ENCODE measurements around the gene DGKZ.
A peak's percentile ranks its signal among the peaks of the same experiment; 100 is the strongest.

DGKZ gene

GRCh38 chr11:46305295-46305694 is 42.0 kb upstream of the DGKZ start:
- no peak overlapping the region for H3K4me3 ChIP-seq (ENCODE audit: low read length)
- DNase-seq (ENCODE audit: low read depth): no peak
- TF ChIP-seq, protein P1, sequence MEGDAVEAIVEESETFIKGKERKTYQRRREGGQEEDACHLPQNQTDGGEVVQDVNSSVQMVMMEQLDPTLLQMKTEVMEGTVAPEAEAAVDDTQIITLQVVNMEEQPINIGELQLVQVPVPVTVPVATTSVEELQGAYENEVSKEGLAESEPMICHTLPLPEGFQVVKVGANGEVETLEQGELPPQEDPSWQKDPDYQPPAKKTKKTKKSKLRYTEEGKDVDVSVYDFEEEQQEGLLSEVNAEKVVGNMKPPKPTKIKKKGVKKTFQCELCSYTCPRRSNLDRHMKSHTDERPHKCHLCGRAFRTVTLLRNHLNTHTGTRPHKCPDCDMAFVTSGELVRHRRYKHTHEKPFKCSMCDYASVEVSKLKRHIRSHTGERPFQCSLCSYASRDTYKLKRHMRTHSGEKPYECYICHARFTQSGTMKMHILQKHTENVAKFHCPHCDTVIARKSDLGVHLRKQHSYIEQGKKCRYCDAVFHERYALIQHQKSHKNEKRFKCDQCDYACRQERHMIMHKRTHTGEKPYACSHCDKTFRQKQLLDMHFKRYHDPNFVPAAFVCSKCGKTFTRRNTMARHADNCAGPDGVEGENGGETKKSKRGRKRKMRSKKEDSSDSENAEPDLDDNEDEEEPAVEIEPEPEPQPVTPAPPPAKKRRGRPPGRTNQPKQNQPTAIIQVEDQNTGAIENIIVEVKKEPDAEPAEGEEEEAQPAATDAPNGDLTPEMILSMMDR (conservative IDR thresholded peaks at IDR 0.05; ENCODE audit: low read length): peak; percentile 30

DNA sequence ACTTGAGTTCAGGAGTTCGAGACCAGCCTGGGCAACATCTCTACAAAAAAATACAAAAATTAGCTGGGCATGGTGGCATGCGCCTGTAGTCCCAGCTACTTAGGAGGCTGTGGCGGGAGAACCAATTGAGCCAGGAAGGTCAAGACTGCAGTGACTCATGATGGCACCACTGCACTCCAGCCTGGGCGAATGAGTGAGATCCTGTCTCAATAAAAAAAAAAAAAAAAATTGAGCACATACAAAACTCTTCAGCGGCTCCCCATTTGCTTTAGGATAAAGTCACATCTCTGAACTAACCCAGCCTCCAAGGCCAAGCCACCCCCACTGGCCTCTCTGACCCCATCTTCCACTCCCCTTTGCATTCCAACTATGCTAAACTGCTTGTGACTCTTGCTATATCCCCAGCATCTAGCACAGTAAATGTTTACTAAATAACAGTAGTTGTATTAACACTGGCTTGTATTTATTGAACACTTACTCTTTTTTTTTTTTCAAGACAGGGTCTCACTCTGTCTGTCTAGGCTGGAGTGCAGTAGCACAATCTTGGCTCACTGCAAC is 40.9 kb upstream of the DGKZ start:
- DNase-seq (ENCODE audit: low read depth): peak; percentile 54
- H3K4me3 ChIP-seq (ENCODE audit: low read length): no peak overlapping the region
- TF ChIP-seq, protein P1 (conservative IDR thresholded peaks at IDR 0.05; ENCODE audit: low read length): no peak

DNA sequence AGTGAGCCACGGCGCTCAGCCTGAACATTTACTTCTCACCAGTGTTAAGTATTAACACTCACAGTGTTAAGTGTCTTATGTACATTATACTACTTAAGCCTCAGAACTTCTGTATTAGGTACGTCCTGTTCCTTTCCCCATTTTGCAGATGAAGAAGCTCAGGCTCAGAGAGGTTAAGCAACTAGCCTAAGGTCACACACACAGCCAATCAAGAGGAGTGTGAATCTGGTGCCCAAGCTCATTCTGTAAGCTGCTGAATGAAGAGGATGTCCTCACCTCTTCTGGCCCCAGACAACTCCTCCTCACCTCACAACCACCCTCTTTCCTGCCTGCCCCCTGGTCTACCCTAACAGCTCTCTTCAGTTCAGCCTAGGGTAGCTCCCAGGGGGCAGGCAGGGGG is 39.9 kb upstream of the DGKZ start:
- DNase-seq (ENCODE audit: low read depth): no peak
- TF ChIP-seq, protein P1 (conservative IDR thresholded peaks at IDR 0.05; ENCODE audit: low read length): no peak
- no peak overlapping the region for H3K4me3 ChIP-seq (ENCODE audit: low read length)

DNA sequence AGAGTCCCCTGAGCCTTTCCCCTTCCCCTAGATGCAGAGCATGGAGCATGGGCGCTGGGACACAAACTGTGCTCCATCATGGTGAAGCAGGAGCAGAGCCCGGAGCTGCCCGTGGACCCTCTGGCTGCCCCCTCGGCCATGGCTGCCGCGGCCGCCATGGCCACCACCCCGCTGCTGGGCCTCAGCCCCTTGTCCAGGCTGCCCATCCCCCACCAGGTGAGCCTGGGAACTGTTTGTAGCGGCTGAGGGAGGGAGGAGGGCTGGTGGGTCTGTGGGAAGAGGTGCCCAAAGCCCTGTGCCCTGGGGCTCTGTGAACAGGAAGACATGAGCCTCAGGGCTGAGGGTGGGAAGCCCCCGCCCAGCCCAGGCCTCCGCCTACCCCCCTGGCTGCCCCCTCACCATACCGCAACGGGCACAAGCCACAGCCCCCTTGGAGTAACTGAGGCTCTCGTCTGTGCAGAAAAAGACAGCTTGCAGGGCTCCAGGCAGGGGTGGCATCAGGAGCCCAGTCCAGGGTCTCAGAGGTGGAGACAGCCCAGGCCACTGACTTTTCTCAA is 39.4 kb upstream of the DGKZ start:
- TF ChIP-seq, protein P1 (conservative IDR thresholded peaks at IDR 0.05; ENCODE audit: low read length): no peak
- no peak for DNase-seq (ENCODE audit: low read depth)

GRCh38 chr11:46308631-46309419 is 38.4 kb upstream of the DGKZ start:
- peak; percentile 66 for DNase-seq (ENCODE audit: low read depth)

More for the DNA sequence above, 39.4 kb upstream of the DGKZ start:
- H3K4me3 ChIP-seq (ENCODE audit: low read length): no peak overlapping the region

DNA sequence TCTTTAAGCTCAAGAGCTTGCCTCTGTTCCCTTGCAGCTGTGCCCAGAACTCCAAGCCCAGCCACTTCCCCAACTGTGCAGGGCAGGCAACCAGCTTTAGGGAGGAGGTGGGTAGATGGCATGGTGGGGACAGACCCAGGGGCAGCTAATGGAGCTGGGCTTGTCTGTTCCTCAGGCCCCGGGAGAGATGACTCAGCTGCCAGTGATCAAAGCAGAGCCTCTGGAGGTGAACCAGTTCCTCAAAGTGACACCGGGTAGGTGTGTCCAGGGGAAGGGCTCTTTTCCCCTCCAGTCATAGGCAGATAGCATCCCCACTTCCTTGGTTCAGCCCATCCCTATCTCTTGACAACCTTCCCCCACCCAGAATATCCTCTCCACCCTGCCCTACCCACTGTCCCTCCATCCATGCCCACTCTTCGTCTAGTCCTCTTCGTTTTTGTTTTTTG is 37.4 kb upstream of the DGKZ start:
- no peak overlapping the region for H3K4me3 ChIP-seq (ENCODE audit: low read length)
- no peak for DNase-seq (ENCODE audit: low read depth)
- TF ChIP-seq, protein P1 (conservative IDR thresholded peaks at IDR 0.05; ENCODE audit: low read length): no peak

More at GRCh38 chr11:46308631-46309419, 38.4 kb upstream of the DGKZ start:
- no peak overlapping the region for H3K4me3 ChIP-seq (ENCODE audit: low read length)
- TF ChIP-seq, protein P1 (conservative IDR thresholded peaks at IDR 0.05; ENCODE audit: low read length): peak; percentile 80

Data from AG10803 (cell line).